LoVo (cell line): ENCODE measurements around the gene COG2.
"Not testable (repeated sequence)": the region's sequence is repeated elsewhere in the genome, so short reads cannot be mapped to it uniquely, and the experiment has no call there.

ENCODE experiments used
- DNase-seq: peaks from one replicate; pipeline ENCODE4 v3.0.0-alpha.2; 2016; ENCODE audit warnings: low spot score

The COG2 gene

DNA sequence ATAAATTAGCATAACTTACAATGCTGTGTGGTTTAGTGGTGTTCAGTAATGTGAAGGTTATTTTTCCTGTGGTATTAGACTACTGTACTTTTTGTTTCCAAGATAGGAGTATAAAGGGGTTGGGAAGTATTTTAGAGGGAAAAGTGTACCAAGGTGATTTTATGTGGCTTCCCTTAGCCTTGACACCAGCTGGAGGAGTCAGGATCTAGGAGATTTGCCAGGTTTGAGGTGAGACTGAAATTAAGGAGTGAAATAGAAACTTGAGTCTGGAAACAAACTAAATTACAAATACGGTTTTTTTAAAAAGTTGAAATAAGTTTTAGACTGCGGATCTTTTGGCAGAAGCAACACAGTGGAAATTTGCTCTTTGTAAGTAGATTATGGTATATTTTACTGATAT lies 32.3 kb downstream of the COG2 start:
- no peak for DNase-seq

DNA sequence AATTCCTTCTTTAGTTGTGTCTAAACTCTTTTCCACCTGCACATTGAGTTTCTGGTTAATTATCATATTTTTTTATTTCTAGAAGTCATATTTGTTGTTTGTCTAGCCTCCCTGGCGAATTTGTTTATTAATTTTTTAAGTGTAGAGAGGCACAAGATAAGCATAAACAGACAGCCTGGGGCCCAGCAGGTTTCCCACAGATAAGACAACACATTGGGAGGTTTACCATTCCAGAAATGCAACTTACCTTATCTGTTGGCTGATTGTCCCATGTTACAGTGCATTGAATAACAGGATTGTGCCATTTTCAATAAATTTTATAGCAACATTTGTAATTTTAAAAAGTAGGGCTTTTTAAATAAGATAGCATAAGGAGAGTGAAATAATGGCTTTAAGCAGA lies 34.9 kb downstream of the COG2 start:
- DNase-seq = no peak

DNA sequence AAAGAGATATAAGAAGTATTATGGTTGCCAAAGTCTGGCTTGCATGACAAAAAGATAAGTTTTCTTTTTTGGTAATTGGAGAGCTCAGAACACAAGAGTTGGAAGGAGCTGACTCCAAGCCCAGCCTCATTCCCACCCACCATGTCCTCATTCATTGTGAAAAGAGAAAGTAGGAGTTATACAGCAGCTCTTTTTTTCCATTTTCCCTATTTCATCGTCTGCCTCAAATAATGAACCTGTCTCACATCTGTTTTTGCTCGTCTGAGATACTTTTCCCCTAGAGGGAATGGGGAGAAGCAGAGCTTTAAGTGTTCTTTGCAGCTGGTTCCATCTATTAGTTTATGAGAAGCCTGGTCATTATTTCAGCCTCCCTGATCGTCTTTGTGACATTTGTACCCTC lies 36.9 kb downstream of the COG2 start:
- DNase-seq = no peak

DNA sequence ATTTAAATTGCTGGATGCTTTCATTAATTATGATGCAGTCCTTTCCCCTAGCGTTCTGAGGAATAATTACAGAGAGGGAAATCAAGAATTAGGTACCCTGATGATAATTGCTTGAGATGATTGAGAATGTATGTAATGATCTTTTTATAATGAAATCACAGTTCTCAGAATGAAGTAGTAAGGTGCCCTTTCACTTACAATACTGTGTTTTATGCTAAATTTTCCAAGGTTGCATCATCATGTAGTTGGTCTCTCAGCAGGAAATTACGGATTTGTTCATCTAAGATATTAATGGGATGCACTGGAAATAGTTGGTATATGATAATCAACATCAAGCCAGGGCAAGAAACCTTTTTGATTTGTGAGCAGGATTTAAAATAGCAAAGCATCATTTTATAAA lies 37.5 kb downstream of the COG2 start:
- no peak for DNase-seq

DNA sequence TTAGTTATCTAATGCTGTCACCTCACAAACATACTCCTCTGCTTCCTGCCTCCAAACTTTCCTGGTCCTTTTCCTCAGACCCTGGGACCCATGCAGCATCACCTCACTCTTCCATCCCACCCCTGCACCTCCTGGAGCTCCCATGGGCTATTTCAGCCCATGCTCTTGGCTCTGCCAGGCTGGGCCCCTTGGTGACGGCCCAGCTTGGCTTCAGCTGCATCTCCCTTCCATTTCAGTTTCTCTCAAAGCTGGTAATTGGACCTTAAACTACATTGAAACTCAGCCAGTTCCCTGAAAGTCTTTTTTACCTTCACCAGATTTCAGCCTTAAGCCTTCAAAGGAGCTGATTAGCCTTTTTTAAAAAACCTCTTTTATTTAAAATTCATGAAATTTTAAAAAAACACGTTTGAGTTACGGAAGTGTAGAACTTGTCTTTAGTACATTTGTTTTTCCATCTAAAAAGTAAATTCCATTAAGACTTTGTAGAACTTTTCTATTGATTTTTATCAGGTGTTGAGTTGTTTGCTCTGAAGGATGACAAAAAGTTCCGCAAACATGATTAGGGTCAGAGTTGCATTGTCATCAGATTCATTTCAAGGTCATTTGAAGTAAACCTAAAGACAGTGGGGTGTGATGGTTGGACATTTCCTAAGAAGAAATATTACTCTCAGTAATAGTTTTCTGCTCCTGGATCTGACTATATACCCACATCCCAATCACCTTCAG lies 38.2 kb downstream of the COG2 start:
- DNase-seq = no peak

DNA sequence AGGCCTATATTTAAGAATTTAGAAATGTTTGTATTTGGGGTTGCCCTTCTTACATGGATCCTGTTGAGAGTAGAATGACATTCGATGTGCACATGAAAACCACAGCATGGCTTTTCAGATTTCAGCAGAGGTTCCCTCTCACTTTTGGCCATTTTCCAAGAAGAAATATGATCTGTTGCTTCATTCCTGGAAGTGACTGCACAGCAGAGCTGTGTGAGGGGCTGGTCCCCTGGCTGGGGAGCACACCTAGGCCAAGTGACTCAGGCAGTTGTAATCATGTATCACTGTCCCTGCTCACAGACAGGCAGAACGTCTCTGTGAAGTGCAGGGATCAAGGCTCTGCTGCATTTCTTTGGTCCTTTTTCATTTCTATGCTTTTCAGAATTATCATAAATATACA lies 39.3 kb downstream of the COG2 start:
- peak; percentile 40 for DNase-seq

DNA sequence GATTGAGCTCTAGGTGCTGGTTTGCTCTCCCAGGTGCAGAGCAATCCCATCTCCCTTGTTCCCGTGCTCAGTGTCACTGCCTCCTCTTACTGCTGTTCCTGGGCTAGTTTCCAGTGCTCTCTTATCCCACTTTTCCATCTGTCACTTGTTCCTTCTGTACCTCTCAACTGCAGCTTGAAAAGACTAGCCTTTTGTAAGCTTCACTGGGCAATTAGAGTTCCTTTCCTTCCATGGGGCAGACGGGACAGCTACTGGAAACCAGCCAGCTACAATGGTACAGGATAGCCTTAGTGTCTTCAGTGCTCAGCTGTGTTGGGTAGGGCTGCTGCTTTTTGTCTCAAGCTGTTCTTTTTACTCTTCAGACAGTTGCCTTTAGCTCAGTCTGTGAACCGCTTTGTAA lies 40.0 kb downstream of the COG2 start:
- DNase-seq = no peak

DNA sequence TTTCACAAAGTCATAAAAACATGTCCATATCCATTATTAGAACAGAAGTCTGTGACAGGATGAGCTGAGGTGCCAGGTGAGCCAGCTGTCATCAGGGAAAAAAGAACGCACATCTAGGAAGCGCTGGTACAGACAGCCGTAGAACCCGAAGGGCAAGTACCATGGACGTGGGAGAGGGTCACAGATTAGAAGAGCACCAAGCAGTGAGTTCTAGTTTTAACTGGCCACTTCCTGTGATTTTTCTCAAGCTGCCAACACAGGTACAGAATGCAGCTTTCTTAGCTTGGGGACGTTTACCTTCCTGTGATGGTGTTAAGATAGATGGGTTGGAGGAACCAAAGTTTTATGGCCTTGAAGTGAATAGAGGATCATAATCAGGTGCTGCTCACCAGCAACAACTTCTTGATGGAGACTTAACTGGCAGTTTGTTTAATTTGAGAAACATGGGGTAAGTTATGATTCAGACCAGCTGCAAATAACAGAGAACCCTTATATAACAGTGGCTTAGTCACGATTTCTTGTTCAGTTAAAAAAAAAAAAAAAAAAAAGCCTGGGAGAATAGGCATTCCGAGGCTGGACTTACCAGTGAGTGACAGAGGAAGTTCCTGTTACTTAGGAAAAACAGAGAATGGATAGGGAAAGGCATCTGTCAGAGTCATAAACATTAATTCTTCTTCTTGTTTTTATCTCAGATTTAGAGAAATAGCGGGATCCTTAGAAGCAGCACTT lies 40.8 kb downstream of the COG2 start:
- DNase-seq = no peak

DNA sequence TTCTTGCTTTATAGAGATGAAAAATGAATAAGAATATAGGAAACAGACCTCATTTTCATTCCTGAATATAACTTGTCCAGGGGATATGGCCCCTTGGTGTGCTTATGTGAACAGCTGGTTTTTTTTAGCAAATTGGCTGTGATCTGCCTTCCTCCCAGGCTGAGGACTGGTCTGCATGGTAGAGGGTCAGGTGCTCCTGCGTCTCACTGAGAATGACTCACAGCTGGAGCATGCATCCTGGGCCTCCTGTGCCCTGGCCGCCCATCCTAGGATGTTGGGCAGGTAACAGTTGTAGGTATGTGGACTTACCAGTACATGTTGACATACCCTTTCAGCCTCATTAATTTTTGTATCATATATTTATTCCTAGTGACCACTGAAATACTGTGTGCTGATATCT lies 41.9 kb downstream of the COG2 start:
- DNase-seq = no peak

DNA sequence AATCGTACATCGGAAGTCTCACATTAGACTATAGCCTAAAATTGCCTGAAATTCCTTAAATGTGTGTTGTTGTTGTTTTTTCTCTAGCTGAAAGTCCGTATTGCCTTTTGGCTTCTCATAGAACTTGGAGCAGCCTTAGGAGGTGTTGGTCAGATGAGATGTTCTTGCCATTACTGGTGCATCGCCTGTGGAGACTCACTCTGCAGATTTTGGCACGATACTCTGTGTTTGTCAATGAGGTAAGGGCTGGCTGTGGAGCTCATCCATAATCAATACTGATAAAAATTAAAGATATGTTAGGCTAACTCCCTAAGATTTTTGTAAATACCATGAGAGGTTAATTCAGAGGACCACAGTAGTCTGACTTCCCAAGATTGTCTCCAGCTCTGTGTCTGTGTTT lies 42.7 kb downstream of the COG2 start:
- DNase-seq = no peak

DNA sequence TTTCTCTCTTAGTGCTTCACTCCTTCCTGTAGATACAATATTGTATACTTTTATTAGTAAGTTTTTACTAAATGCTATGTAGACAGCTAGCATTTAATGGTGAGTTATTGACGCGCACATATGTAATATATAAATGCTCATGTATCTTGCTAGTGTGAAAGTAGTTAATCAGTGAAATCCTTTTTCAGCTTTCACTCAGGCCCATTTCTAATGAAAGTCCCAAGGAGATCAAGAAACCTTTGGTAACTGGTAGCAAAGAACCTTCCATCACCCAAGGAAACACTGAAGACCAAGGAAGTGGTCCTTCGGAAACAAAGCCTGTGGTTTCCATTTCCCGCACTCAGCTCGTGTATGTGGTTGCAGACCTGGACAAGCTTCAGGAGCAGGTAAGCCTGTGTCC lies 44.5 kb downstream of the COG2 start:
- no peak for DNase-seq

DNA sequence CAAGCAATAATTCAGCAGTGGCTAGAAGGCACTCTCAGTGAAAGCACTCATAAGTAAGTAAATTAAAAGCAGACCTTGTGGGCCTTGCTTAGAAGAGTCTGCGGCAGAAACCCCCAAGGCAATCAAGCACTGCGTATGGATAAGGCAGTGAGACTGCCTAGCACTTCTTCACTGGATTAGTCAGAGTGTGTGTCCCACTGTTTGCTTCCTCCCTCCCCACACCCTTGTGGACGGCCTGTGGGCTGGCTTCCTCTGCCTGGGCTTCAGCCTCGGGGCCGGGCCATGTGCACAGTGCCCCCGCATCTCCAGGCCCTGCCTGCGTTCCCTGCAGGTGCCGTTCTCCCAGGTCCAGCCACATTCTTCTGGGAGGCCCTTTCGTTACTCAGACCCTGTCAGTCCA lies 47.8 kb downstream of the COG2 start:
- no peak for DNase-seq

DNA sequence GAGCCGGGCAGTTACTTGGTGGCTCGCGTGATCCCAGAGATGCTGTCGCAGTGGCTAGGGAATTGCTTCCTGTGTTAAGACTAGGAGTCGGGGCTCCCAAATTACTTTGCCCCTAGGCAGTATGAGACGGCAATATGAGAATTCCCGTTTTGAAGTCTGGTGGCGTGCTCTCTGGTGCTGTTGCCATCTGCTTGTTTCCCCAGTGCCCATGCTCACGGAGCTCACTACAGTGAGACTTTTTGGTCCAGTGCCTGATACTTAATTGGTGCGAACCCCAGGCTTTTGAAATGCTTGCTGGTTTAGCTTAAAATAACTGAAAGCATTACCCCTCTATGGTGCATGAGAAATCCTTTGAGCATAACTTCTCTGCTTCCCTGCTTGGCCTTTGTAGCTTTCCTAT lies 49.3 kb downstream of the COG2 start:
- DNase-seq = no peak

DNA sequence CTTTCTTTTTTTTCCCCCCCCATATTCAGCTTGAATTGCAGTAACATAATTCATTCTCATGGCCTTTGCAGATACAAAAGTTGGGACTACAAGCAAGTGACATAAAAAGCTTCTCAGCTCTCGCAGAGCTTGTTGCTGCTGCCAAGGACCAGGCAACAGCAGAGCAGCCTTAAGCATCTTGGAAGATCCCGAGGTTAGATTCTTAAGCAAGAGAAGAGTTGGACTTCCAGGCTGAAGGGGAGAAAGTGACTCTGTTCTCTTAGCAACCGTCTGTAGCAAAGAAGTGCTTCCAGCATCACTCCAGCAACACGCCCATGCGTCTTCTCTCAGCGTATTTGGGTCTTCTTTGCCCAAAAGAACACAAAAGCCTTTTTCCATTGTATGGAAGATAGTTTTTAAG lies 50.9 kb downstream of the COG2 start:
- DNase-seq = no peak

DNA sequence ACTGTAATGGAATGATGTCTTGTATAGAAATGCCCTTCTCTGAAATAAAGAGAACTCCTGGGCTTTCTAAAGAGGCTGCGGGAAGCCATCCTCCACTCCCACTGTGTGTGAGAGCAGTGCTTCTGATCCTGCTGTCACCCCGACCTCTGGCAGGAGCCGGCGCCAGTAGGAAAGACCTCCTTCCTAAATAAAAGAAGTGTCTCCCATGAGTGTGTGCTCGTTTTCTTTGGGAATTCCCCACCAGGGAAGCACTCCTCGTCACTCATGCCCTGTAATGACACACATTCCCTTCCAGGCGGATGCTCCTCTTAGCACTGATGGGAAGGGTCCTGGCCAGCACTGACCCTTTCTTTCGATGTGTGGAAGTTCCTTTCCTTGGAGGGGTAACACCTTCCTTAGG lies 51.5 kb downstream of the COG2 start:
- DNase-seq = no peak

DNA sequence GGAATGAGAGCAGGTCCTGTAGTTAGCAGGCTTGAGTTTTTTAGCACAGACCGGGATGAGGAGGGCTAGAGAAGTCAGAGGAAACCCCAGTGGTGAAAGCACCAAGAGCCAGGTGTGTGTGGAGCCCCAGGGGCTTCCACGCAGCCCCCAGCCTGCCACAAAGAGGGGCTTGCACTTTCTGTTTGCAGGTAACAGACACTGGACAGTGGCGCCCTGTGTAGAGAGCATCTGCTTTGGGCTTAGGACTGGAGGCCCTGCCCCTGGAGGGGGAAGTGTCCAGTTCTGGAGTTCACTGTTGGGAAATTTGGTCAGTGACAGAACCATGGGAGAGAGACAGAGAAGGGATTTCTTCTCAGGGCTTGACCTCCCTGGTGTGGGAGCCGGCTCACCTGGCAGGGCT lies 52.2 kb downstream of the COG2 start:
- no peak for DNase-seq

DNA sequence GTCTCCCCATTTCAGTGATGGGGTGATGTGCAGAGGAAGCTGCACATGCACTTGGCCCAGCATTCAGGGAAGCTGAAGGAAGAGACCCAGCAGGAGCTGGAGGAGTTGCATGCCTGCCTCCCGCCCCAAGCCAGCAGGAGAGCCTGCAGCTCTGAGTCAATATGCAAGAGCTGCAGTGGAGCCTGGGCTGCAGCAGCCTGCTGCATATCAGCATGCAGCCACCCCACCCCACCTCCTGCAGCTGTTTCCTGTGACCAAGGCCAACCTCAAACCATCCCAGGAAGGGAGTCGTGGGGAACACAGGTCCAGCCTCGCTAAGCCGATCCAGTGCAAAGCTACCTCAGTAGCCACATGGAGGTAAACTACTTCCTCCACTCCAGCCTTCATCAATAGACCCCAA lies 52.7 kb downstream of the COG2 start:
- no peak for DNase-seq

DNA sequence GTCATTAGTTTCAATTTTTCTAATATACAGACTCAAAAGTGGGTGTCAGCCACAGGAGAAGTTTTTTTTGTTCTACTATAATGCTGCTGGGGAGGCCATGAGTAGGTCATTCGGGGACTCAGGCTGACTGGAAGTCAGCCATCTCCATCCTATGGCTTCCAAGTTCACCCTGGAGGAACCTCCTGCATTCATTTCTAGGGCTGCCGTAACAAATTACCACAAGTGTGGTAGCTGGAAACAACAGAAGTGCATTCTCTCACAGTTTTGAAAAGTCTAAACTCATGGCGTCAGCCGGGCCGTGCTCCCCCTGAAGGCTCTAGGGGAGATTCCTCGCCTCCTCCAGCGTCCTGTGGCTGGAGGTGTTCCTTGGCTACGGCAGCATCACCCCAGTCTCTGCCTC lies 53.9 kb downstream of the COG2 start:
- no peak for DNase-seq

DNA sequence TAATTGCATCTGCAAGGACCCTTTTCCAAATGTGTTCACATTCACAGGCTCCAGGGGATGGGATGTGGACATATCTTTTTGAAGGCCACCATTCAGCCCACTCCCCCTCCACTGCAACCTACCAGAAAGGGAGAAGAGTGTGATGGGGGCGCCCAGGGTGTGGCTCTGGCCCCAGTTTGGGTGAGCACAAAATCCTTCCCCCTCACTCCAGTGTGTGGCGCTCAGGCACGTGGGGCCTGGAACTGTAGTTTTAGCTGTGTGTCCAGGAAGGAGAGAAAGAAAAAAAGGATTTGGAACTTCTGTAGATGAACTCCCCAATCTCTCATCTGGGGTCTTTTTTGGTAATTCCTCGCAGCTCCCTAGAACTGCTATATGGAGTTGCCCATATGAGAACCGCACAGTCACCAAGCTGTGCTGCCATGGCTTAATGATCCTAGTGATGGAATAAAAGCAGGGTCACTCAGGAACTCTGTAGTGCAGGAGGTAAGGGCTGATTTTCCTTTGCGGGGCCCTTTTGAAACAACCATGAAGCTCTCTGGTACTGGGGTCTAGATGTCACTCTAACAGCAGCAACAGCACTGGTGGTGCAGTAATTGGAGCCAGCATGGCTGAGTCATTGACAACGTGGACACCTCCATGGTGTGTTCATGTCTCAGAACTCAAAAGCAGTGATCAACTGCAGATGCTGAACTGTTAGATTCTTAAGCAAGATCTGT lies 54.6 kb downstream of the COG2 start:
- DNase-seq = no peak

DNA sequence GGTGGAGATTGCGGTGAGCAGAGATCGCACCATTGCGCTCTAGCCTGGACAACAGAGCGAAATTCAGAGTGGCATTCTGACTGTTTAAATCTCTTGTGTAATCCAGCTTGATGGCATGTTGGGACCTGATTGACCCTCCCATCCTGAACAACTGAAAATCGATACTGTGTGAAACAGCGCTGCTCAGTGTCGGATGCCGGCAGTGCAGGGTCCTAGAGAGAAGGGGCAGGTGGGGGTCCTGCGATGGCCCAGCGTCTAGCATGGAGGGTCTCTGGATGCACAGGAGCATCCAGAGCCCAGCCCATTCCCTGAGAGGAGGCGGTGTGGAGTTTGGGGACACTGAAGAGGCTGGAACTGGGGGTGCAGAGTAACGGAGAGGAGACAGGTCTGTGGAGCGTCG lies 55.8 kb downstream of the COG2 start:
- no peak for DNase-seq

DNA sequence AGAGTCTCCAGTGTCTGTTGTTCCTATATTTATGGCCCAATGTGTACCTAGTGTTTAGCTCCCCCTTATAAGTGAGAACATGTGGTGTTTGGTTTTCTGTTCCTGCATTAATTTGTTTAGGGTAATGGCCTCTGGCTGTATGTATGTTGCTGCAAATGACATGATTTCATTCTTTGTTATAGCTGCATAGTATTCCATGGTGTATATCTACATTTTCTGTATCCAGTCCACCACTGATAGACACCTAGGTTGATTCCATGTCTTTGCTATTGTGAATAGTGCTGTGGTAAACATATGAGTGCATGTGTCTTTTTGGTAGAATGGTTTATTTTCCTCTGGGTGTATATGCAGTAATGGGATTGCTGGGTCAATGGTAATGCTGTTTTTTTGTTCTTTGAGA lies 56.7 kb downstream of the COG2 start:
- not testable (repeated sequence) for DNase-seq

DNA sequence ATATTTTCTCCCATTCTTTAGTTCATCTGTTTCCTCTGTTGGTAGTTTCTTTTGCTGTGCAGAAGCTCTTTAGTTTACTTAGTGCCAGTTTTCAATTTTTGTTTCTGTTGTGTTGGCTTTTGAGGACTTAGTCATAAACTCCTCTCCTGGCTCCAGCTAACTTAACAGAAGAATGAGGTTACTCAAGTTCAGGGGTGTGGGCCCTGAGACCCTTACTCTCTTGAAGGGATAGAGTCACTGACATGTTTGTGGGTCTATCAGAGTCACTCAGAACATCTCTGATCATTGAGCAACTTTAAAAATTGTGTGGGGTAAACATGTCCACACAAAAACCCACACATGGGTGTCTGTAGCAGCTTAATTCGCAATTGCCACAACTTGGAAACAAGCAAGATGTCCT lies 57.4 kb downstream of the COG2 start:
- no peak for DNase-seq

DNA sequence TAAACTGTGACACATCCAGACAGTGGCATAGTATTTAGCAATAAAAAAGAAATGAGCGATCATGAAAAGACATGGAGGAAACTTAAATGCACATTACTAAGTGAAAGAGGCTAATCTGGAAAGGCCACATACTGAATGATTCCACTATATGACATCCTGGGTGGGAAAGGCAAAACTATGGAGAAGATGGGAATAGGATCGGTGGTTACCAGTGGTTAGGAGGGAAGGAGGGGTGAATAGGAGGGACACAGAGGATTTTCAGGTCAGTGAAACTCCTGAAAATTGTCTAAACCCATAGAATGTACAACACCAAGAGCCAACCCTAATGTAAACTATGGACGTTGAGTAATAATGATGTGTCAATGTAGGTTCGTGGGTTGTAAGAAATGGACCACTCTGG lies 57.9 kb downstream of the COG2 start:
- DNase-seq = no peak
